ENCODE results near the gene INPP5A.

The INPP5A gene

GRCh38 chr10:132705173-132705572 lies 167.6 kb downstream of the INPP5A start:
- DNase-seq (ENCODE audit: low read depth), result no peak

GRCh38 chr10:132705943-132706342 lies 168.4 kb downstream of the INPP5A start:
- no peak for DNase-seq (ENCODE audit: low read depth)

GRCh38 chr10:132706701-132707100 lies 169.1 kb downstream of the INPP5A start:
- no peak for DNase-seq (ENCODE audit: low read depth)

GRCh38 chr10:132707121-132707775 lies 169.7 kb downstream of the INPP5A start:
- no peak for DNase-seq (ENCODE audit: low read depth)

GRCh38 chr10:132707776-132708171 lies 170.2 kb downstream of the INPP5A start:
- DNase-seq (ENCODE audit: low read depth), result no peak

- DNase-seq (ENCODE audit: low read depth), result no peak
Measured at GRCh38 chr10:132708441-132708840, 170.9 kb downstream of the INPP5A start.

GRCh38 chr10:132708936-132709335 lies 171.3 kb downstream of the INPP5A start:
- no peak for DNase-seq (ENCODE audit: low read depth)

GRCh38 chr10:132709471-132709951 lies 171.9 kb downstream of the INPP5A start:
- no peak for DNase-seq (ENCODE audit: low read depth)

GRCh38 chr10:132710036-132710686 lies 172.6 kb downstream of the INPP5A start:
- DNase-seq (ENCODE audit: low read depth), result no peak

GRCh38 chr10:132710746-132711612 lies 173.4 kb downstream of the INPP5A start:
- DNase-seq (ENCODE audit: low read depth), result no peak

GRCh38 chr10:132711613-132712121 lies 174.1 kb downstream of the INPP5A start:
- DNase-seq (ENCODE audit: low read depth), result no peak

- no peak for DNase-seq (ENCODE audit: low read depth)
Measured at GRCh38 chr10:132712291-132712690, 174.7 kb downstream of the INPP5A start.

GRCh38 chr10:132712743-132713142 lies 175.2 kb downstream of the INPP5A start:
- no peak for DNase-seq (ENCODE audit: low read depth)

GRCh38 chr10:132713421-132714095 lies 176.0 kb downstream of the INPP5A start:
- DNase-seq (ENCODE audit: low read depth), result no peak

- no peak for DNase-seq (ENCODE audit: low read depth)
Measured at GRCh38 chr10:132714096-132714985, 176.8 kb downstream of the INPP5A start.

- DNase-seq (ENCODE audit: low read depth), result no peak
Measured at GRCh38 chr10:132714986-132715775, 177.6 kb downstream of the INPP5A start.

GRCh38 chr10:132715776-132716680 lies 178.4 kb downstream of the INPP5A start:
- no peak for DNase-seq (ENCODE audit: low read depth)

GRCh38 chr10:132716691-132717490 lies 179.3 kb downstream of the INPP5A start:
- DNase-seq (ENCODE audit: low read depth), result no peak
